ENCODE data around the gene GPC5.

DNA sequence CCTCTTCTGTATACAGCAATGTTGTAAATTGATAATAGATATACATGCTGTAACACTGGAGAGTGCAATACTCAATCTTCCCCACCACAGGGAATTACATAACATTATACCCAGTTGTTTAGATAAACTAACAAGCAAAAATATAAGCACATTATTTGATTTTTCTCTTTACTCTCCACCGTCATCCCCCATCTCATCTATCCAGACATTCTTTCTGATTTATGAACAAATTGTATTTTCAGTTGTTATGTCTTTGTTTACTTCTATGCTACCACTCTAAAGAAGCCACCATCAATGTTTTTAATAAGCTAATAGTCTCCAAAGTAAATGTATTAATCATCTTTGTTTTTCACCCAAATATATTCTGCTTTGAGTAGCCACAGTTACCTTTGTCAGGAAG, 1337.5 kb downstream of the GPC5 start:
- TF ChIP-seq ZNF274 (IDR thresholded peaks at IDR 0.05; ENCODE audit: low read depth, low read length) (no peak), SUZ12 (IDR thresholded peaks at IDR 0.05; ENCODE audit: extremely low read depth, insufficient read depth, insufficient read length) (no peak), YY1 (IDR thresholded peaks at IDR 0.05; ENCODE audit: insufficient read depth, insufficient read length) (no peak)
